K562 (cell line): Measurements from ENCODE around the gene NOD2.

Source experiments
- GTF2F1 ChIP-seq: IDR thresholded peaks from 2 replicates; pipeline ENCODE4 v1.6.1; 2011; ENCODE audit warnings: low read depth, low read length, improper control_type of control experiment
- HNRNPH1 ChIP-seq: fragments of 200-400 bp; formaldehyde crosslinking; optimal IDR thresholded peaks from 2 replicates; pipeline ENCODE3; 2017; ENCODE audit warnings: low read depth, mild to moderate bottlenecking, low read length, moderate library complexity
- KDM1A ChIP-seq, 2 experiments: fragments of 450-650 bp; IDR thresholded peaks; 2 replicates each; pipeline ENCODE4 v1.6.1; 2016; ENCODE audit warnings: mild to moderate bottlenecking in 2 of 2
- POLR2A ChIP-seq: fragments of 450-650 bp; conservative IDR thresholded peaks from 2 replicates; pipeline ENCODE4 v1.6.1; 2016
- POLR3A ChIP-seq: IDR thresholded peaks from 2 replicates; pipeline ENCODE4 v1.6.1; 2011; ENCODE audit warnings: borderline replicate concordance, mild to moderate bottlenecking, moderate library complexity; ENCODE audit not compliant: insufficient read length, insufficient read depth; ENCODE audit errors: extremely low read depth
- SP1 ChIP-seq: sonication (generic); formaldehyde crosslinking; IDR thresholded peaks from 2 replicates; pipeline ENCODE4 v1.8.1; 2022; ENCODE audit warnings: mild to moderate bottlenecking, missing genetic modification reagents
- TOE1 ChIP-seq, 2 experiments: fragments of 450-650 bp in 1 of 2; sonication (generic) in 1 of 2; formaldehyde crosslinking in 1 of 2; IDR thresholded peaks; 2 replicates each; pipeline versions ENCODE4 v1.7.1 to v1.8.0; 2016 to 2022; ENCODE audit warnings: borderline replicate concordance in 2 of 2, mild to moderate bottlenecking in 2 of 2, antibody characterized with exemption in 1 of 2, inconsistent platforms in 1 of 2, low read depth in 1 of 2, missing genetic modification reagents in 1 of 2, moderate library complexity in 1 of 2
- TF ChIP-seq, protein P1 (sequence below): sonication (generic); formaldehyde crosslinking; IDR thresholded peaks from 2 replicates; pipeline ENCODE4 v1.8.1; 2023; ENCODE audit warnings: mild to moderate bottlenecking, missing genetic modification reagents

DNA sequence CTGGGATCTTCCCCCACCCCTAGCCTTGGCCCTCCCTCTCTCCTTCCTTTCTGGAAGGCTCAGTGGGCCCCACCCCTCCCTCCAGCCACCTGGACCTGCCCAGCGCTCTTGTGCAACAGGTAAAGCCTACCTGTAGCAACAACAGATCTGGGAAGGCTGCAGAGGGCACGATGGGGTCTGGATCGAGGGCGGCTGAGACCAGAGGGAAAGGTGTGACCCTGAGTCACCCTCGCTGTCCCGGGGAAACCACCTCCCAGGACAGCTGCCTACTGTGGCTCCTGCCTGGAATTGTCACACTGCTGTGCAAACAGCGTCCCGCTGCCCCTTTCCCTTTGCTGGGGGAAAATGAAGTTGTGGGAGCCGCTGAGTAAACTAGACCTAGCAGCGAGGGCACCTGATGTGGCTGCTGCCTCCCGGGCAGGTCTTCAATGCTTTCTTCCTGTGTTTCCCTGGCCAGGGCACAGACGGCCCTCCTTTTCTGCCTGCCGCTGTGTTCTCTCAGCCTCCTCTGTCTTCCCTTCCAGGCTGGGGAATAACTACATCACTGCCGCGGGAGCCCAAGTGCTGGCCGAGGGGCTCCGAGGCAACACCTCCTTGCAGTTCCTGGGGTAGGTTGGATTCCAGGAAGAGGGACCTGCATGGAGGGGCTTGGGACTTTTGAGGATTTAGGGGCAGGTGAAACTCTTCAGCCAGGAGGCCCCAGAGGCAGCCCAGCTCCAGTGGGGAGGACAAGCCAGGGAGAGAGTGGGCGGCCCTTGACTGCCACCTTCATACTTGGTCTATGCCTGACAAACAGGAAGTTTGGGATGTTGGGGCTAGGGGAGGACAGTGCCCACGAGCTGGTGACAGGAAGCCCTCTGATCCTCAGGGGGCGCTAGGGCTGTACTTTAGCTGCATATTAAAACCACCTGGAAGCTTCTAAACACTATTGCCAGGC, 26.3 kb downstream of the NOD2 start:
- no peak for TF ChIP-seq GTF2F1
- no peak for TF ChIP-seq POLR3A
- TF ChIP-seq, protein P1, sequence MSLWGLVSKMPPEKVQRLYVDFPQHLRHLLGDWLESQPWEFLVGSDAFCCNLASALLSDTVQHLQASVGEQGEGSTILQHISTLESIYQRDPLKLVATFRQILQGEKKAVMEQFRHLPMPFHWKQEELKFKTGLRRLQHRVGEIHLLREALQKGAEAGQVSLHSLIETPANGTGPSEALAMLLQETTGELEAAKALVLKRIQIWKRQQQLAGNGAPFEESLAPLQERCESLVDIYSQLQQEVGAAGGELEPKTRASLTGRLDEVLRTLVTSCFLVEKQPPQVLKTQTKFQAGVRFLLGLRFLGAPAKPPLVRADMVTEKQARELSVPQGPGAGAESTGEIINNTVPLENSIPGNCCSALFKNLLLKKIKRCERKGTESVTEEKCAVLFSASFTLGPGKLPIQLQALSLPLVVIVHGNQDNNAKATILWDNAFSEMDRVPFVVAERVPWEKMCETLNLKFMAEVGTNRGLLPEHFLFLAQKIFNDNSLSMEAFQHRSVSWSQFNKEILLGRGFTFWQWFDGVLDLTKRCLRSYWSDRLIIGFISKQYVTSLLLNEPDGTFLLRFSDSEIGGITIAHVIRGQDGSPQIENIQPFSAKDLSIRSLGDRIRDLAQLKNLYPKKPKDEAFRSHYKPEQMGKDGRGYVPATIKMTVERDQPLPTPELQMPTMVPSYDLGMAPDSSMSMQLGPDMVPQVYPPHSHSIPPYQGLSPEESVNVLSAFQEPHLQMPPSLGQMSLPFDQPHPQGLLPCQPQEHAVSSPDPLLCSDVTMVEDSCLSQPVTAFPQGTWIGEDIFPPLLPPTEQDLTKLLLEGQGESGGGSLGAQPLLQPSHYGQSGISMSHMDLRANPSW (CRISPR knock-in tag) = no peak
- no peak for TF ChIP-seq KDM1A (IDR thresholded peaks at IDR 0.05)
- no peak for TF ChIP-seq SP1 (CRISPR knock-in tag)
- TF ChIP-seq POLR2A = no peak
- no peak for TF ChIP-seq TOE1 (IDR thresholded peaks at IDR 0.05; ENCODE audit: borderline replicate concordance)
- TF ChIP-seq TOE1 (CRISPR knock-in tag; IDR thresholded peaks at IDR 0.05; ENCODE audit: borderline replicate concordance, low read depth) = no peak
- no peak for TF ChIP-seq HNRNPH1
